HG02852 (cell line): ENCODE results near the gene XAF1.
"Not testable (repeated sequence)": the region's sequence is repeated elsewhere in the genome, so short reads cannot be mapped to it uniquely, and the experiment has no call there.

Source experiments
- ATAC-seq: cut with Tn5 transposase; IDR thresholded peaks from one replicate; pipeline ENCODE4 v1.9.1; 2021; ENCODE audit warnings: mild to moderate bottlenecking, moderate library complexity; ENCODE audit not compliant: unreplicated experiment

Gene XAF1

DNA sequence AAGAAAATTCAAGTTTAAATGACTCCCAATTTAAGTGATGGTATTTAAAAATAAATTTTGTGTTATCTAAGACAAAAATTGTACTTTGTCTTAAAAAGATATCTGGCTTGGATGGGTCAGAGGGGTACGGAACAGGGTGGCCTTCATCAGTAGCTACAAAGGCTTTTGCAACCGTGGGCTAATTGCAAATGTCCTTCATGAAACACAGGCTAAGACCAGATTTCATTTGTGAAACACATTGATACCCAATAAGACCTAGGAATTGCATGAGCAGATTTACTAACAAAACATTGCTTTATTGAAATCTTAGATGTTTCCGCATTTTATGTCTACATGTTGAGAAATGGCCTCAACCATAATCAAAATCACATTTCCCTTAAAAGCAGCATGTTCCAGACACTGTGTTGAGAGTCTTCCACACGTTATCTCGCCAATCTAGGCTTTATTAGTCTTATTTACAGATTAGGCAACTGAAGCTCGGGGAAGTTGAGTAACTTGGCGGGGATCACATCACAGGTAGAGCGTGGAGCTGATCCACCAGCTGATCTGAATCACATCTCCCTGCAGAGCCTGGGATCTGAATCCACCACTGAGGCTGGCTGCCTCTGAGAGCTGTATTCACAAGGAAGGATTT, 42.0 kb downstream of the XAF1 start:
- no peak for ATAC-seq

DNA sequence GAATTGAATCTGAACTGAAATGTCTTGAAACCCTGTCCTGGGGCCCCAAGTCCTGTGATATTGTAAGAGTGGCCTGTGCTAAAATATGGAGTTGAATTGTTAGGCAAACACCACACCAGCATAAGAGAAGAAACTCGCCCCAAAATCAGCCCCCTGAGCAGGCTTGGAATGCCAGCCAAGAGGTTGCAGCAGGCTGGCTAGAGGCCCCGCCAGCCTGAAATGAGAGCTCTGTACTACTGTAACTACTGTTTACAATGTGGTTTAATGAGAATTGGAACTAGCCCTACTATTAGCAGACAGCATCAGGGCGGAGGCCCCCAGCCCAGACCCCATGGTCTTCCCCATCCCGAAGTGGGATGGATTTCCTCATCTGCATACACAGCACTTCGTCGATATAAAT, 43.9 kb downstream of the XAF1 start:
- no peak for ATAC-seq

DNA sequence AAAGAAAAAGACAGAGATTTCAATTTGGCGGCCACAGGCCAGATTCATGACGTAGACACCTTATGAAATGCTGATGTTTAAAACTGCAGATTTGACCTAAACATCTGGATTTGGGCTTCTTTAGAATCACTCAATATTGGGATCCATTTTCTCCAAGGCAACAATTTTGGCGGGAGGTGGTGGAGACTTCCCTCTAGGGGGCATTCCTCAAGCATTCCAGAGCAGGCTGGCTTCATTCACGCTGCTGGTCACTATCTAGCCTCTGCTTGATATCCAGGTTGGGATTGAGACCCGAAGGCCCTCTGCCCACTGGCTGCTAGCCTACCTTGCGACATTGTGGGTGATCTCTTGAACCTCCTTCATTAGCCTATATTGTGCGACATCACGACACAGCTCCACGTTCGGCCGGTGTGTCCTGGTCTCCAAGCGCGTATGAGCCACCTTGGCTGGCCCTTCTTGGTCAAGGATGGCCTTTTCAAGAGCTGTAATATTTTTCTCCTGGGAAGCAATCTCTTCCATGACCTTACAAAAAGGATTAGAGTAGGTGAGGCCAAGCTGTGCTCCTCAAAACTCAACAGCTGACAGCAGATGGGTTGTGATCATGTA, 44.7 kb downstream of the XAF1 start:
- no peak for ATAC-seq

DNA sequence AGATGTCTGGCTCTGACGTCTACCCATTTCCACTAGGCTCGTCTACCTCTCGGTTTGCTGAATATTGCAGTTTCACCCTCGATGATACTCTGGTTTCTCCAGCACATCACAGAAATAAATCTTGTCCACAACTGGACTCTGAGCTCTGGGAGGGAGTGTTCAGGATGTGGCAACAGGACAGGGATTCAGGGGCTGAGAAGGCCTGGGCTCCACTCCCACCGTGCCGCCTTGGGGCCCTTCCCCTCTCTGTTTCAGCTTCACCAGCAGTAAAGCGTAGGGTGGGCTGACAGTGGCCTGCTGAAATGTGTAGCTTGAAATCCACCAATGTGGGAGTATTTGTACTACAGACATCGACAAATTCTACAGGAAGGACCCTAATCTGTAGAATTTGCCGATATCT, 55.7 kb downstream of the XAF1 start:
- ATAC-seq: no peak

DNA sequence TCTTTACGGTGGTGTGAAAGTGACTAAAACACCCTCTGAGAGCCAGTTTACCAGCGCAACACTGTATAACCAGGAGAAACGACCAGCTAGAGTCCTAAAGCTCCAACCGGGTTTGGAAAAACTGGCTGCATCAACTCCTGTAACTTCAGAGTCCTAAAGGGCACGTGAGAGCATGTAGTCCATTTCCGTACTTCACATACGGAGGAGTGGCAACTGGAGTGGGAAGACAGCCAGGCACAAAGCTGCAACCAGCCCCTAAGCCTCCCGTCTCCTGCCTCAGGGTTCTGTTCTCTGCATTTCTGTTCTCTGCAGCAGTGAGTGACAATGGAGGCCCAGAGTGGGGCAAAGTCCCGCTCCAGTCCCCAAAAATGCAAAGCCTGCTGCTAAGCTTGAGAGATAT, 56.4 kb downstream of the XAF1 start:
- ATAC-seq: no peak

DNA sequence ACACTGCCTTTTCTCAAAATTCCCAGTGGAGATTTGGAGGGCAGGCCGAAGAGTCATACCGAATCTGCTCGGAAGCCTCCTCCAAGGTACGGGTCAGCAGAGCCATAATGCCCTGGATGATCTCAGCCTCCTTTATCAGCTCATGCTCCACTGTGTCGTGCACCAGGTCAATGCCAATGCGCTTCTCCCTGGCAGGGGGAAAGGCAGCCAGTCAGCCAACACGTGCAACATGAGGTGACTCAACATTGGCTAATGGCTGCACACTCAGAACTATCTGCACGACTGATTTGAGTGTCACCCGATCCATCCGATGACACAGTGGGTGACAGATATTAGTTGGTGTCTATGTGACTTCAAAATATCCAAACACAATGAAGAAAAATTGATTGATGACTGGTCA, 59.9 kb downstream of the XAF1 start:
- no peak for ATAC-seq

DNA sequence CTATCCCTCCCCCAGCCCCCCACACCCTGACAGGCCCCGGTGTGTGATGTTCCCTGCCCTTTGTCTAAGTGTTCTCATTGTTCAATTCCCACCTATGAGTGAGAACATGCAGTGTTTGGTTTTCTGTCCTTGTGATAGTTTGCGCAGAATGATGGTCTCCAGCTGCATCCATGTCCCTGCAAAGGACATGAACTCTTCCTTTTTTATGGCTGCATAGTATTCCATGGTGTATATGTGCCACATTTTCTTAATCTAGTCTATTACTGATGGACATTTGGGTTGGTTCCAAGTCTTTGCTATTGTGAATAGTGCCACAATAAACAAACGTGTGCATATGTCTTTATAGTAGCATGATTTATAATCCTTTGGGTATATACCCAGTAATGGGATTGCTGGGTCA, 60.5 kb downstream of the XAF1 start:
- ATAC-seq: not testable (repeated sequence)

DNA sequence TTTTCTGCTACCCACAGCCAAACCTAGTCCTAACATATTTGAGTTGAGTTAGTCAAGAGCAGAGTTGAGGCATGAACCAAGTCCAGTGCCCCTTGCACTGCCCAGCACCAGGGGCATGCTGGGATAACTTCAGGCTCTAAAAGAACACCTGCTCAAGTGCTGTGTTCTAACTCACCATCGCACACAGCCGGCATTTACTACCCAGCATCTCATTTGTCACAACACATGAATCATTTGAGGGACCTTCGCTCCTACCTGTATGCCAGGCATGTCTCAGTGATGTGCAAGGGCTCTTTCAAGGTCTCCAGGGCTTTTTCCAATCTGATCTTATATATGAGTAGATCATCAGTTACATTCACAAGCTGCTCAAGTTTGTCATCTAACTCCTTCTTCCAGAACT, 63.1 kb downstream of the XAF1 start:
- ATAC-seq: no peak

DNA sequence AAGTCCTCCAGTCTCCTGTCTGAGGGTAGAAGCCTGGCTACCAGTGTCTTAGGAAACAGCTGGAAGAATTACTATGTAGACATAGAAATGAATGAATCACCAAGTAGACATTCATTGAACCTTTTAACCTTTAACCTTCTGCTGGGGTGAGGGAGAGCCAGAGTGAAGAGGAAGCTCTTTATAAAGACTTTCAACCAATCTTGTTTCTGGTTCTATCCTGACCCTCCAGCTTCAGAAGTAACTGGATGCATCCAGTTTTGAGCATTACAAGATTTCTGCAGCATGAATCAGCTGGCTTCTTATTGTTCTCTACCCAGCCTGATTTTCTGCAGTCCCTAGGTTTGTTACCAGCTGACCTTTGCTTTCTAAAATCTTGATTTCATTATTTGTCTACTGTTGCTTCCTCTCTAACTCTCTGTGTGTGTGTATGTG, 67.2 kb downstream of the XAF1 start:
- no peak for ATAC-seq
